ENCODE results near the gene CAPN12.

Gene CAPN12

DNA sequence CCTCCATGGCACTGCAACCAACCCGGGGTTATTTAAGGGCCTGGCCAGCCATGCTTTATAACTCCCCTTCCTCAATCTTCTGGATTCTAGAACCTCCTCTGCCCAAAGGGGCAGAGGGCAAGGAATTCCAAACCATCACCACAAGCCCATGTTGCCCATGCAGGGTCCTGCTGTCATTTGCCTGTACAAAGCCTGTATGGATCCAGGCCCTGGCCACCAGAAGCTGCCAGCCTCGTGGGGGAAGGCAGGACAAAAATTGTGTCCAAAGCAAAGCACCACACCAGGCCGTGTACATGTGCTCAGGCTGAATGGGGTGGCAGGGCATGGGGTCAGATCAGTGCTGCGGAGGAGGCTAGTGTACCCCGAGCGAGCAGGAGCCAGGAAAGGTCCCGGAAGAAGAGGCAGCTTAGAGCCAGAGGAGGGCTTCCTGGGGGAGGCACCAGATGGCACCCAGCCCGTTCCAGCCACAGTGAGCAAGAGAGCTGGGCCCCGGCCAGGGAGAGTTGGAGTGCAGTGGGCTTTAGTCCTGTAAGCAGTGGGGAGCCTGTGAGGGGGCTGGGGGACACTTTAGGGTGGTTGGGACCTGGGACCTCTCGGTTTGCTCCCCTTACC is 35.8 kb downstream of the CAPN12 start:
- no peak for DNase-seq

DNA sequence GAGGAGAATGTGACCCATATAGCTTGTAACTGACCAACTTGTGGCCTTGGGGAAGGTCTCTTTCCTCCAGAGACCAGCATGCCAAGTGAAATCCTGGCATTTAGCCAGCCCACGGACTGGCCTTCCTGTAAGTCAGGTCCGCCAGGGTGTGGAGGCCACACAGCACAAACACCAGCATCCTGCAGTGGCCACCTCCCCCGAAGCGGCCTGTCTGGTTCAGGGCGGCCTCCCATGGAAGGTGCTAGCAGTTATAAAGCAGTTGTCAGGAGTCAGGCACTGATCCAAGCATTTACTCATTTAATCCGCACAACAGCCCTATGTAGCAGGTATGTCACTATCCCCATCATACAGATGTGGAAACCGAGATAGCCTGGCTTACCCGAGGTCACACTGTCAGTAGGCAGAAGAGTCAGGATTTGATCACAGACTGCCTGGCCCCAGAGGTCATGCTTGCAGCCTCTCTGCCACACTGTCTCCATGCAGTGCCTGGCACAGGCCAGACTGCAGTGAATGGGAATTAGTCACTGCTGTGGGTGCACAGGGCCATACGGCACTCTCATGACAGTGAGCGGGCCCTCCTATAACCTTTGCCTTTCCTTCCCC is 36.7 kb downstream of the CAPN12 start:
- no peak for DNase-seq

DNA sequence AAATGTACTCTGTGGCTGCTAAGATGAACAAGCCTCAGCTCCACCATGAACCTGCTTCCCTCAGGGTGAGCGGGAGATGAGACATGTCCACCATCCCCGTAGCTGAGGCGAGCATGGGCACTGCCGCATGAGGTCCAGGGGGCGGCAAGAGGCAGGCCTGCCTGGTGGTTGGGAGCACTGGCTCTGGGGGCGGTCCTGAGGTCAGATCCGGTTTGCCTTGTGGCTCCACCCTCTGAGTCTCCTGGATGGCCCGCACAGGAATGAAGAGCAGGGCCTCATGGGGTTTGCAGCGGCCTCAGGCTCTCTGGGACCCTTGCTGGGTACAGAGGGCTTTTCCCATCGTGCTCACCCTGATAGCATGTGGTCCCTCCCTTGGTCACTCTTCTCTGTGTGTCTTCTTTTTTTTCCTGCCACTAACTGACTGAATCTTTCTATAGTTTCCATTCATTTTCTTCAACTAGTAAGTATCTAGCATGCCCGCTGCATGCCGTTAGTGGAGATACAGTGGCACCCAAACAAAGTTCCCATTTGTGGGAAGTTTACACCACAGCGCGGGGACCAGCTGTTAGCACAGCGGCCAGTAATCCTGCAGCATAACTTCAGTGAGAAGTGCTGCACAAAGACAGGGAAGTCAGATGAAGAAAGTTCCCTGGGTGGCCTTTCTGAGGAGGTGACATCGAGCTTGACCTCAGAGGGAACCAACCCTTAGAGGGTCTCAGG is 37.3 kb downstream of the CAPN12 start:
- no peak for DNase-seq

DNA sequence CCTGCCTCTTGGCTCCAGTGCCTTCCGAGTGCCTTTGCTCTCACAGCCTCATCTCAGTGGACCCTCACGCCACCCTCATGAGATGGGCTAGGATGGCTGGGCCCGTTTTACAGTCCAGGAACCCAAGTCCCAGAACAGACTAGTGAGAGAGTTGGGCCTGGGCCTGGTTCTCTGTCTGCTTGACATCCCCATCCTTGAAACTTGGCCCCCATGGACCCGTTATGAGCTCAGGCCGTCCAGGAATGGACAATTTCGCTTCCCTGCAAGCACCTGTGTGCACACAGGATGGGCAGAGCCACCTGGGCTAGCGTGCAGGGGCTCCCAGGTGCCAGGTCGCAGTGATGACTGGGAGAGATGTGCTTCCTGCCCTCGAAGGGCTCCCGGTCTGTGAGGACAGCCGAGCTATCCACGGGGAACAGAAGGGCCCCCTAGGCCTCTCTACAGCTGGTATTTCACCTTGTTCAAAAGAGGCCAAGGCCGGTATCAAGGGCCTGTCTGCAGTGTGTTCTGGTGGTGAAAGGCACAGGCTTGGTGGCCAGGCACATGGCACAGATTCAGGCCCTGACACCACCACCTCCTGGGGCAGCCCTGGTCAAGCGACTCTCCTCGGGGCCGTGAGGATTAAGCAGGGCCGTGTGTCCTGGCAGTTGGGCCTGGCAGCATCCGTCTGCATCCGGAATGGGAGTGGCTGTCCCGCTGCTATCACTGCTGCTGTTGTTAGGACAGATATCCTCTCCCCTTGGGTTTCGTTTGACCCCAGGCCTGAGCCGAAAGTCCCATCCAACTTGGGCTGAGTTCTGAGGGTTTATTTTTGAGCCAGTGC is 38.9 kb downstream of the CAPN12 start:
- no peak for DNase-seq

DNA sequence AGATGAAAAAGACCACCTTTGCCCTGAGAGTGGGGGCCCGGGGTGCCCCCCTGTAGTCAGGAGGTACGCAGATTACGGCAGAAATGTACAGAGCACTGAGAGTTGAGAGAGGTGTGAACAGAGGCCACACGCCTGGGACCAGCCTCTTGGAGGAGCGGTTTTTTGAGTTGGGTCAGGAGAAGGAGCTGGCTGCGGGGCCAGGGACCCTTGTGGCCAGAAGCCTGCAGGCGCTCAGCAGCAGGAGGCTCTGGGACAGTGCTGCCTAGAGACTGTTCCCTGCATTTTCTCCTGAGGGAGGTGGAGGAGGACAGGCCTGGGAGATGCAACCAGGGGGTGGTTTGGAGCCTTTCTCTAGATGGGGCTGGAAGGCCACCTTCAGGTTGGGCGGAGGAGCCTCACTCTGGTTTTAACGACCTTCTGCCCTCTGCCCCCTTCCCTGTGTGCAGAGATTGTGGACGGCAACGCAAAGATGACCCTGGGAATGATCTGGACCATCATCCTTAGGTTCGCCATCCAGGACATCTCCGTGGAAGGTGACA is 39.7 kb downstream of the CAPN12 start:
- no peak for DNase-seq

DNA sequence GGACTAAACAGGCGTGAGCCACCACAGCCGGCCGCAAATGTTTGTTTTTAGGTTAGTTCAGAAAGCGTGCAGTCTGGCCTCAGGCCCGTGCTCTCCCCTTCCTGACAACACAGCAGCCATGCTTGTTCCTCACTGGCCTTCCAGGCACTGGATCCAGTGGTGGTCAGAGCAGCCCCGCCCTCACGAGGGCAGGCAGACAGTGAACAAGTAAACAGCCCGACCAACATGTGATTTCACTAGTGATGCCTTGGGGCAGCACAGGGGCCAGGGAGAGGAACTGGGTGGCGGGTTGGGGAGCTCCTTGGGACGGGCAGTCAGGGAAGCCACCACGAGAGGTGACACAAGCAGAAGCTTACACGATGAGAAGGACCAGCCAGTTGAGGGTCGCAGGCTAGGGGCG is 40.8 kb downstream of the CAPN12 start:
- no peak for DNase-seq

DNA sequence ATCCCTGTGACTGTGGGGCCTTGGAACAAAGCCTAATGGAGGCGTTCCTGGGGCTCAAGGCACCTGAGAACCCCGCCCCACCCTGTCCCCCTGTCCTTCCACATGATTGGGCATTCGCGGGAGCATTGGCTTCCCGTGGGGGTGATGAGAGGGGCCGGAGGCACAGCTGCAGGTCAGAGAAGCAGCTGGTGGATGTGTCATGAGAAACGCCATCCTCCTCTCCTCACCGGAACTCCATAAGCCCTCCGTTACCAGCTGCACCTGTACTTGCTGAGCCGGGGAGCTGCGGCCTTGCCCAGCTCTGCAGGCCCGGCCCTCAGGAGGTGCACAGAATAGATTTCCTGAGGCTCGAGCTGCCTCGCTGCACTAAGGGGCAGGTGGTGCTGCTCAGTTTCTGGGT is 42.0 kb downstream of the CAPN12 start:
- DNase-seq = no peak

DNA sequence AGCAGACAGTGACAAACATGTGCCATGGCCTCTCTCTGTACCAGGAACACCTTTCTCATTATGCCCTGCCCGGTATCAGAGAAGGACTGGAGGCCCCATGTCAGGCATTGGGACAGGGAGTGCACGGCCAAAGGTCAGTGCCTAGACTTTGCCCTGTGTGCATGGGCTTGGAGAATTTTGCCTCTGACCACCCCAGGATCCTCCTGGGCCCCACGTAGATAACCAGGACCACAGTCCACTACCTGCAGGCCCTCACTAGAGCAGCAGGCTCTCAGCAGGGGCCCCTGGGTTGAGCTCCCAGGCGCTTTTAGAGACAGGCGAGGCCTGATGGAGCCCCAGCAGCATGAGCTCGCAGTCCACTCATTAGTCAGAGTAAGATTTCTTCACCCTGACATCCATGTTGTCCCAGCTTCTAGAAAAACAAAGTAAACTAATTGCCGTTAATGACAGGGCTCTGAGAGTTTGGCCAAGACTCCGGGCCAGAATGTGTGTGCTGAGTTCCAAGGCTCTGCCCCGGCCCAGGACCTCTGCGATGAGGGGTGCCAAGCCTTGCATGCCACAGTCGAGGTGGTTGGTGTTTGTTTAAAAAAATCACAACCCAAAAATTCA is 42.7 kb downstream of the CAPN12 start:
- DNase-seq = no peak

DNA sequence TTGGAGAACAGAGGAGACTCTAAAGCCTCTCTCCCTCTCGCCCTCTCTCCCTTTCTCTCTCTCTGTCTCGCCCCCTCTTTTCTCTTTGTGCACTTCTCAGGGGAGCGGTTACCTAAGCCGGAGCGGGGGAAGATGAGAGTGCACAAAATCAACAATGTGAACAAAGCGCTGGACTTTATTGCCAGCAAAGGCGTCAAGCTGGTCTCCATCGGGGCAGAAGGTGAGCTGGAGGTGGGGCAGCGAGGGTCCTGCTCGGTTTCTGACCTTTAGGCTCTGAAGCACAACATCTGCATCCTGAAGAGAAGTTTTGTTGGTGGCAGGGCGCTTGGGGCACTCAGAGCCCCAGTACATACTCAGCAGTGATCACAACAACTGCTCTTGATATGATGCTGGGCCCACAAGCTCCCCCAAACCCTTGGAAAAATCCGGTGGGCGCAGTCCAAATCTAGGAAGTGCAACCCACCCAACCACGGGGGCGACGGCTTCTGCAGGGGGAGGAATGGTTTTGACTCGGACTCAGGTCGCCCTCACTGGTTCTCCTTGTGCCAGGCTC is 43.3 kb downstream of the CAPN12 start:
- DNase-seq = no peak

DNA sequence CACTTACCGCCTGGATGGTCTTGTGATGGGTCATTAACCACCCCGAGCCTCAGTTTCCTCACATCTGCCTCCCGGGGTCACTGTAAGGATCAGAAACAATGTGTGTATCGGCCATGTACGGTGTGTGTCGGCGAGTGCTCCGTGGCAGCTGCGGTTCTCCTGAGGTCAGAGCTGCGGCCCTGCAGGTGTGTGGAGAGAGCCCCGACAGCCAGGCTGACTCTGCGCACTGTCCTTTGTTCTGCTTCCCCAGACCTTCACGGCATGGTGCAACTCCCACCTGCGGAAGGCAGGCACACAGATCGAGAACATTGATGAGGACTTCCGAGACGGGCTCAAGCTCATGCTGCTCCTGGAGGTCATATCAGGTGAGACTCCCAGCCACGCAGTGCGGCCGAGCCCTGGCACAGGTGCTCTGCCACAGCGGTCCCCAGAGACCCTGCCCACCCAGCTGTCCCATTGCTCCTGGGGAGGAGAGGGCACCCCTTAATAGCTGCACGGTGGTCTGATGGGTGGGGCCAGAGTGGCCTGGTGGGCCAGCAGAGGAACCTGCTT is 43.8 kb downstream of the CAPN12 start:
- no peak for DNase-seq

DNA sequence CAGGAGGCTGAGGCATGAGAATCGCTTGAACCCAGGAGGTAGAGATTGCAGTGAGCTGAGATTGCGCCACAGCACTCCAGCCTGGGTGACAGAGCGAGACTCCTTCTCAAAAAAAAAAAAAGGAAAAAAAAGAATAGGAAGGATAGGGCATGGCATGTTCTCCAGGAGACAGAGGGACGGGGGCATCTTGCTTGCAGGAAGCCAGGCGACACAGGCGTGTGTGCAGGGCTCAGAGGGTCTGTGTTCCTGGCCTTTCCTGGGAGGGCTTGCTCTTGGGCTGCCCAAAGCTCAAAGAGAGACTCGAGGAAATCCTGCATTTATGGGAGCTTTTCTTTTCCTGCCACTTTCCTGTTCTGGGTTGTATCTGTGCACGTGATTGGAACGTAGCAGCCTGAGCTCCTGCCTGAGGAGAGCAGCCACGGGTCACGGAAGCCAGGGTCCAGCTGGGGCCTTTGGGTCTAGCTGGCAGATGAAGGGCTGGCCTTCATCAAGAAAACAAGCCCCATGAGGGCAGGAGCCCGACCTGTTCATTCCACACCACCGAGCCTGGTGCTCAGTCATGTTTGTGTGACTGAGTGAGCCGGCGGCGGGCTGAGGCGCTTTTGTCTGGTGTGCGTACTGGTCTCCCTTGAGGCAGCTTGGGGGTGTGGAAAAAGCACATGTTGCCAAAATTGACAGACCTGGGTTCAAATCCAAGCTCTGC is 44.5 kb downstream of the CAPN12 start:
- DNase-seq = no peak

DNA sequence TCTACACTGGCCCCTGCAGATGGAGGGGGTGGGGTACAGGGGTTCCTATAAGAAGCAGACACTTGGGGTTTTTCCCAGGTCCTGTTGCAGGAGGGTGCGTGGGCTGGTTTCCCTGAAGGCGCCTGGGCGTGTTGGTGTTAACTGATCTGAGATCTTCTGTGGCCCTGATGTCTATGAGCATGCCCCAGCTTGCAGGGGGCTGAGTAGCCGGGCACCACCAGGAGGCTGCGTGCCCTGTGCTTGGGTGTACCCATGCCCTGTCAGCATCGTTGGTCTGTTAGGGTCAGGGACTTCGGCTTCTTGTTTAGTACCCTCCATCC is 45.3 kb downstream of the CAPN12 start:
- DNase-seq = no peak

DNA sequence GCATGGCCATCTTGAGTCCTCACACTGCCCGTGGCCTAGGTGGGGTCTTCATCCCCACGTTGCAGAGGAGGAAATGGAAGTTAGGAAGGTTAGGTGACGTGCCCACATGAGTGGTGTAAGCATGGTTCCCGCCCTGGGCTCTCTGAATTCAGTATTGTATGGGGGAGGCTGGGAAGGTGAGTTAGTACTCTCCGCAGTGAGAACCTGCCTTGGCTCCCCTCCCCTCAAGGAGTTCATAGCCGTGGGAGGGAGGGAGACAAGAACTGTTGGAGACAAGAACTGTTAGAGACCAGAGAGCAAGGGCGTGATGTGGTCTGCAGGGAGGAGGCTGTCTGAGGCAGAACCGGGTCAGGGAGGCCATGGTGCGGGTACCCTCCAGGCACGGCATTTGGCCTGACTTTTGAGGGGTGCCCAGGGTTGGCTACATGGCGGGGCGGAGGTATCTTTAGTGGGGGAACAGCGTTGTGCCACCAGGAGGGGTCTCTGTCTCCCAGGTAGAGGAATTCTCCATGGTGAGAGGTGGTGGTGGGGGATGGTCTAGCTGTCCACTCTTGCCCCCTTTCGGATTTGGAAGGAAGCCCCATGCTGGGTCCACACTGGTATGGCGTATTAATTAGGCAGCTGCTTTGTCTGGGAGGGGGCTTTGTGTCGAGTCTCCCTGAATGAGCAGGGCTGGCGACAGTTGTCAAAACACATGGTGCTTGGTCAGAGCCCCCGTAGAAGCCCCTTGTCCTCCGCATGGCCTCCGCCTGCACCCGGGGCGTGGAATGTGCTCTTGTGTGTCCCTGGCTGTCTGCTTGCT is 45.8 kb downstream of the CAPN12 start:
- no peak for DNase-seq

DNA sequence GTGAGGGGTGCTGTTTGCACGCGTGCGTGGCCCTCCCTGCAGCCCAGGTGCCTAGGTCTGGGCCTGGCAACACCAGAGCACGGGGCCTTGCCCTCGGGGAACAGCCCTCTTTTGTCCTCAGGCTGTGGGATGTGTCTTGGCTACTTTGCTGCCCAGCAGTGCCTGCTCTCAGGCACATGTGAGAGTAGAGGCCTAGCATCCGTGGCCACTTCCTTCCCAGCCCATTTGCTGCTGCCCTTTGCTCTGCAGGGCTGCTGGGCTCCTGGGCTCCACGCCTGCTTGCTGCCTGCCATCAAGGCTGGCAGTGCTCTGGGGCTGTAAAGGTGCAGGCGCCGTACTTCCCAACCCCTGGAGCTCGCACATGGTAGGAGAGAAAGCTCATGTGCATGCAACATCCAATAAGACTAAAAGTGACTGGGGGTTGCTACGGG is 46.6 kb downstream of the CAPN12 start:
- DNase-seq = no peak

DNA sequence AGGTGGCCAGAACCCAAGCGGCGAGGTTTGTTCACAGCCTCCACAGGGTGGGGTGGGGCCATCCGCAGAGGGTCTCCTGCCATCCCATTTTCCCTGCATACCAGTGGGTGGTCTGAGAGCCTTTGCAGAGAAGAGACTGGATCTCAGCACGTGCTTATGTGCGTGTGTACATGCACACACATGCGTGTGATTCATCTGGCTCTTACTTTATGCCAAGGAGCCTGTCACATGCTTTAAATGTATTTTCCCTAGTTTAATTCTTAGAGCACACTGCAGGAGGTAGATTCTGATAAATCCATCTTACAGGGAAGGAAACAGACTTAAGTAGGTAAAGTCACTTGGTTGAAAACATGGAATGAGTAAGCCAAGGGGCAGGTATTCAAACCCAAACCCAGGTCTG is 47.1 kb downstream of the CAPN12 start:
- DNase-seq = no peak

DNA sequence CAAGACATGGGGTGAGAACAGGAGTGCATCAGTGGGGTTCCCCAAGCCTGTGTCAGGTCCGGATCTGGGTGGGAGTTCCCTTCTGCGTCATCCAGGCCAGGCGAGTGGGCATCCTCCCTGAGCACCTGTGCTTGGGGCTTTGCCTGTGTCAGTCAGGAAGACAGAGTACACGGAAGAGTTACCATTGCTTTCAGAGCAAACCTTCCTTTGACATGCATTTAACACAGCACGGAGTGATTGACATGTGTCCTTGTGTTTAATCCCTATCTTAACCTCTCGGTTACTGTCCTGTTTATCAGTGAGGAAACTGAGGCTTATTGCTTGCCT is 47.6 kb downstream of the CAPN12 start:
- DNase-seq = no peak

DNA sequence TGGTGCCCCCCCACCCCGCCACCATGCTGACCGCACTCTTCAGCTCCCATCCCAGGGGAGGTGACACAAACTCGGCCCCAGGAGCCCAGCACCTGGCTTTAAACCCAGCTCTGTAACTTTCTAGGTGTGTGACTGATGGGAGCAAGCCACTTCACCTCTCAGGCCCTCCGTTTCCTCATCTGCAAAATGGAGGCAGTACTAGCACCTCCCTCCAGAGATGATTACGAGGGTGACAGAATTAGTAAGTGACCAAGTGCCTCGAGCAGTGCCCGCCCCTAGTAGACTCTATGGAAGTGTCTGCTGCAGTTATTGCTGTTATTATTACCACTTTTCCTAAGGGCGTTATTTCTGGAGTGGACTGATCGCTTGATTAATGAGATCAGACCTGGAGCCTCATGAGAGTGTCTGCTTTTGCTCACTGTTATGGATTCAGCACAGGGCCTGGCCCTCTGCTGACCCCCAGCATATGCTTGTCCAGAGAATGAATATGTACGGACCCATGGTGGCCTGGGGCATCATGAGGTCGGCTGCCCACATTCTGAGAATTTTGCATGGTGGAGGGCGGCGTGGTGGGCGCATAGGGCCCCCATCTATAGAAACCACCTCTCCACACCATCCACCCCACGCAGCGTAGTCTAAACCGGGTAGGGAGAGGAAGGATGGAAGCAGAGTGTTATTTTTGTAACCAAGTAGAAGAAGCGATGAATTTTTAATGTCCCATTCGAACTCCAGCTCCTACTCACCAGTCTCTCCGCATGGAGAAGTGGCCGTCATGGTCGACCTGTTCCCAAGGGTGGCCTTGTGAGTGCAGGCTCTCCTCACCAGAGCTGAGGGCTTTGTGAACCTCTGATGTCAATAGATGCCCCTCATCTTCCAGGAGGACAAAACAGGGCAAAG is 48.2 kb downstream of the CAPN12 start:
- DNase-seq = no peak

DNA sequence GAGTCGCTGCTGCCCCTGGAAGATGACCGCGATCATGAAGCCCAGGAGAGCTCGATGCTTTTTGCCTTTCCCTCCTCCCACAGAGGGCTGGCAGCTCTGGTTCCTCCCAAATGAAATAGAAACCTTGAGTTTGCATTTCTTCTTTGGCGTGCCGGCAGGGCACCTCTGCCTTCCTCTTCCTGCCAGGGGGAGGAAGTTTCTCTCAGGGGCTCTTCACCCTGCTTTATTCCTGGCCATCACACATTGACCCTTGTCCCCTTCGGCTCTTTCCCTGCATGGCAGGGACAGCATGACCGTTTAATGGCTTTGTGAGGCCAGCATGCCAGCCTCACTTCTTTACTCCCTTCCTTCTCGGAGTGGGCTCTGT is 49.0 kb downstream of the CAPN12 start:
- DNase-seq = no peak

DNA sequence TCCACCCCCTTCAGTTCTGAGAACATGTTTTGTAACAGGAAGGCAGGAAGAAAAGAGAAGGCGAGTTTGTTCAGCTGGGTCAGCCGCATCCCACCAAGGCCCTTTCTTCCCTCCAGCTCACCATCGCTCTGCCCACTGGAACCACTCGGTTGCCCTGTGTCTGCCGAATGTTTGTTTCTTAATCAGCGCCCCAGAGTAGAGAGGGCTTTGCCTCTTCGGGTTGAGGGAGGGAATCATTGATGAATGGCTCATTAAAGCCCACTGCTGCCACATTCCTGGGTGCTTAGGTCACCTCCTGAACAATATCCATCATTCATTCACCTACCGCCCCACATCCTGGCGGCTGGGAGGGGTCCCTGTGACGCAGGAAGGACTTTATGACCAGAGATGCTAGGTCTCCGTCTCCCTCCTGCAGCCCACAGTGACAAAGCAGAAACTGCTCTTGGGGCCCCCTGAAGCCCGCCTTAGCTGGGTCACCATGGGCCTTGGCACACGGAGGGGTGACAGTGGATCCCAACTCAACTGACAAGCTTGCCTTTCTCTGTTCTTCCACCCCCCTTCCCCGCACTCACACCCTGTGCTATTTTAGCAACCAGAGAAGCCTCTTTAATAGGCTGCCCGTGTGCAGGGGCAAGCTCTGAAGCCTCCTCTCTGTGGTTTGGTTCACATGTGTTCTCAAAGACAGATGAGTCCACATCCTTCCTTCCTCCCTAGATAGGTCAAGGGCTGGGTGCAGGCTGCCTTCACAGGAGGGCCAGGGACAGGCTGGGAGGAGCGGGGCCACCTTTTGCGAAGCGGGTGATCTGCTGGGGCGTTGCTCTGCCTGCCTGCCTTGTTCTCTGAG is 50.7 kb downstream of the CAPN12 start:
- DNase-seq = peak; percentile 34 to 73

Data from SW 1271 (cell line).